HG03097 (cell line): ENCODE data around the gene PRKCZ.

Experiments used
- ATAC-seq: cut with Tn5 transposase; IDR thresholded peaks from one replicate; pipeline ENCODE4 v1.9.1; 2021; ENCODE audit not compliant: unreplicated experiment, low FRiP score

The PRKCZ gene

GRCh38 chr1:2024451-2024850 lies 25.8 kb upstream of the PRKCZ start:
- no peak for ATAC-seq

DNA sequence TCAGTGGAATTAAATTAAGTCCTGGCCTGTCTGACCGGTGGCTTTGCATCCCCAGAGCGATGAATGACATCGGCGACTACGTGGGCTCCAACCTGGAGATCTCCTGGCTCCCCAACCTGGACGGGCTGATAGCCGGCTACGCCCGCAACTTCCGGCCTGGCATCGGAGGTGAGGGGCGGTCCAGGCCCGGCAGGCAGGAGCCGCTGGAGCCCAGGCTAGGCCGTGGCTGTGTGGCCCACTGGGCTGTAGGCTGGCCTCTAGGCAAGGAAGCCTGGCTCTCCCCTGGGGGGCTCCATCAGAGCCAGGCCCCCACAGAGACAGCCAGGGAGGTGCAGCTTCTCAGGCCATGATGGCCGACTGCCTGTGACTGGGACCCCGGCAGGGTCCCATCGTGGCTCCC lies 25.3 kb upstream of the PRKCZ start:
- no peak for ATAC-seq

DNA sequence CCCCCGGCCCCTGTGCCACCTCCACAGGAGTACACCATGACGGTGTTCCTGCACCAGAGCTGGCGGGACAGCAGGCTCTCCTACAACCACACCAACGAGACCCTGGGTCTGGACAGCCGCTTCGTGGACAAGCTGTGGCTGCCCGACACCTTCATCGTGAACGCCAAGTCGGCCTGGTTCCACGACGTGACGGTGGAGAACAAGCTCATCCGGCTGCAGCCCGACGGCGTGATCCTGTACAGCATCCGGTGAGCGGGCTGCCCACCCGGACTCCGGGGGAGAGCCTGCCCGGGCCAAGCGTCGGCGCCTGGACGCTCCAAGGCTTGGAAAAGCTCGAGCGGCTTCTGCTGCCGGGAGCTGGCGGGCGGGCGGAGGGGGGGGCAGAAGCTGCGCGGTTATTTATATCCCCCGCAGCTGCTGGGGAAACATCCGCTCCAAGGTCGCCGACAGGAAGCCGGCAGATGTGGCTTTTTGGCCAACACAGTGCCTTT lies 24.7 kb upstream of the PRKCZ start:
- ATAC-seq: no peak

DNA sequence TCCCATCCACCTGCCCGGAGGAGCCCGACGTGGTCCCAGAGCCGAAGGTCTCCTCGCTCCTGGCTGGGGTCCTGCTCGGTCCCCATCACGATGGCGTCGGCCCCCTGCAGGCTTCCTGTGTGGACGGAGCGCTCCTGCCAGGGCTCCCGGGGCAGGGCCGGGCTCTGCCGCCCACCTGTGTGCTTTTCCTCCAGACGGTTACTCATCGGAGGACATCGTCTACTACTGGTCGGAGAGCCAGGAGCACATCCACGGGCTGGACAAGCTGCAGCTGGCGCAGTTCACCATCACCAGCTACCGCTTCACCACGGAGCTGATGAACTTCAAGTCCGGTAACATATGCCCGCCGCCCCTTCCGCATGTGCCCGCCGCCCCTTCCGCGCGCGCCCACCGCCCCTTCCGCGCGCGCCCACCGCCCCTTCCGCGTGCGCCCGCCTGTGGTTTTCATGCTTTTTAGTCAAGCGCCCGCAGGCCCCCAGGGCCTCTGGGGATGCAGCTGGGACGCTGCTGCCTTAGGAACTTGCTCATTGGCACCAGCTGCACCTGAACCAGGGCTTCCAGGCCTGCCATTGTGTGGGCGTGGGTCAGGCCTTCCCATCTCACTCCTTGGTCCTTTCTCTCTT lies 22.1 kb upstream of the PRKCZ start:
- ATAC-seq: no peak

GRCh38 chr1:2028870-2029560 lies 21.2 kb upstream of the PRKCZ start:
- no peak for ATAC-seq

GRCh38 chr1:2029561-2029960 lies 20.6 kb upstream of the PRKCZ start:
- ATAC-seq: no peak

- no peak for ATAC-seq
These were observed 19.9 kb upstream of the PRKCZ start for GRCh38 chr1:2030076-2030871.

- ATAC-seq: no peak
These were observed 18.4 kb upstream of the PRKCZ start for GRCh38 chr1:2031546-2032540.

DNA sequence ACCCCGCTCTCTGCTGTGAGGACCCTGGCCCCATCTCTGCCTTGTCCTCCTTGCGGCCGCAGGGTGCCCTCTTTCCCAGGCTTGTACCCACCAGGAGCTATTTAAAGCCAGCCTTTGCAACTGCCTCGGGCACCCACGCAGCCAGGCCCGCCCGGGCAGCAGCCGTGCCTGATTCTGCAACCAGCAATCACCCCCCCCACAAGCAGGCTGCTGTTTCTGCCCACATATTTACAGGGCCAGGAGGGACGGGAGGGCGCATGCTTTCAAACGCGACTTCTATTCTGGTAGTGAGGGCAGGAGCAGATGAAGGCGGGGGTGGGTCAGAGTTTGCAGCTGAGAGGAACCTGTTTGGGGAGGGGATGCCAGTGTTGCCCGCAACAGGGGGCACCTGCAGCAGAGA lies 17.5 kb upstream of the PRKCZ start:
- ATAC-seq: no peak

DNA sequence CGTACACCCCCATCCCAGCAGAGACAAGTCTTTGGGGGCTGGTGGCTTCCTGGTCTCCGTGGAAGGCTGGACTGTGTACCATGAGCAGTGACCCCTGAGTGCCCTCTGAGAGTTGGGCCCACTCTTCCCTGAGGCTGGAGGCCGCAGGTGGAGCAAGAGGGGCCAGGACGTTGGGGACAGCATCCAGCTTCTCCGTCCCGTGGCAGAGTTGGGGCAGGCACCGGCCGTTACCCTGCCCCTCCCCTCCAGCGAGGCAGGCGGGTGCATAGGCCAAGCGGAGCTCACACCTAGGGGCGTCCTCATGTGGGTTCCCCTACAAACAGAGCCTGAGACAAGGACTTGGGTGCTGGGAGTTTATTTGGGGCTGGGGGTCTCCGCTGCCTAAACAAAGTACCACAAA lies 17.0 kb upstream of the PRKCZ start:
- ATAC-seq: no peak

DNA sequence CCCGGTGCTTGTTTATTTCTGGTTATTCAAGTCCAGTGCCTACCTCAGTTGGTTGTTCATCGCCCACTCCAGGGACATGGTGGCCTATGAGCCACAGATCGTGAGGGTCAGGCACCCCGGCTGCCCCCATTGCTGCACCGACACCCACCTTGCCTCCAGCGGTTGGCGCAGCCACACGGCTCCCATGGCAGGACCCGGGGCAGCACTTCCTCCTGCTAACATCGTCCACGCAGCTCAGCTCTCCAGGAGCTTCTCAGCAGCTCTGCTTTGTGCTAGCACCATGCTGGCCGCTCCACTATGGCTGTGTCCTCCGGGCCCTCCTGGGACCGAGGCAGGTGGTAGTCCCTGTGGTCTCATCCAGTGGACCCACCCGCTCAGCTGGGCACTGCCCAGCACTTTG lies 13.9 kb upstream of the PRKCZ start:
- no peak for ATAC-seq

DNA sequence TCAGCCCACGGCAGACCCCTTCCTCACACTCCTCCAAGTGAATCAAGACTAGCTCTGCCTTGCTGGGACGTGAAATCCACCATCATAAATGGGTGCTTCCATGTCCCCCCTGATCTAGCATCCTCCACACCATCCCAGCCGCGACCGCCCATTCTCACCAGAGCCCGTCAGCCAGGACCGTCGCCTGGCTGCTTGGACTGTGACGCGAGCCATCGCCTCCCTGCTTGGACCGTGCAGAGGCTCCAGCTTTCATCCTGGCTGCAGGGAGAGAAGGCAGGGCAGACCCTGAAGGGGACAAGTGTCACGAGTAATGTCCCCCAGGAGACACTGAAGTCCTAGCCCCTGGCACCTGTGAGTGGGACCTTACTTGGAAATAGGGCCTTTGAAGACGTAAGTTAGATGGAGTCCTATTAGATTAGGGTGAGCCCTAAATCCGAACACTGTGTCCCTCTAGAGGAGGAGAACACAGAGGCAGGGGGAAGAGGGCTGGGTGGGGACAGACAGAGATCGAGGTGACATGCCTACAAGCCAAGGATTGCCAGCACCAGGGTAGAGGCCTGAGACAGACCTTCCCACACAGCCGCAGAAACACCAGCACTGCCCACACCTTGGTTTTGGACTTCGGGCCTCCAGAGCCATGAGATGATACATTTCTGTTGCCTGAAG lies 12.8 kb upstream of the PRKCZ start:
- no peak for ATAC-seq

DNA sequence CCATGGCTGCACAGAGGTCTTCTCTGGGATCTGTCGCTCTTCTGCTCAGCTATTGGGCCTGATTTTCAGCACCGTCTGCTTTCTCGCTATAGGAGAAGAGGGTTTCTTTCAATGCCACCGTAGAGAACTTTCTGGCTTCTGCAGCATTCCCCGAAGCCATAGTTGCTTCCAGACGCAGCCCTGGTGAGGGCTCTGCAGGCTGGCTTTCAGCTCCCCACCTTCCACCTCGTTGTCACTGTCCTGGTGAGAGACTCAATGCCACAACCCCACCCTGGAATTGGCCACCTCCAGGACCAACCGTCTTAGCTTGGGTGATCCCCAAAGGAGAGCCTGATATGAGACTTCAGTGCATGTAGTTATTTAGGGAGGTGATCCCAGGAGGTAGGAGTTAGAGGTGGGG lies 12.0 kb upstream of the PRKCZ start:
- no peak for ATAC-seq

DNA sequence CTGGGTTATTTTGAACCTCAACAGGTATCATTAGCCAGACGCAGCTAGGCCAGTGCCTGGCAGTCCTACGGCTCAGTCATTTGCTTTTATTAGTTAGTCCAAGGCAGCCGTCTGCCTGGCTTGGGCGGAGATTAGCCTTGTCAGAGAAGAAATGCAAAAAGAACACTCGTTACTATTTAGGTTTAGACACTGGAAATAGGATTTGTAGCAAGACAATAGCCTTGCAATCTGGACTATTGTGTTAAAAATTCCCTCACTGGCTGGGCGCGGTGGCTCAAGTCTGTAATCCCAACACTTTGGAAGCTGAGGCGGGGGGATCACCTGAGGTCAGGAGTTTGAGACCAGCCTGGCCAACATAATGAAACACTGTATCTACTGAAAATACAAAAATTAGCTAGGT lies 11.0 kb upstream of the PRKCZ start:
- no peak for ATAC-seq

GRCh38 chr1:2041305-2041704 lies 8.9 kb upstream of the PRKCZ start:
- no peak for ATAC-seq

DNA sequence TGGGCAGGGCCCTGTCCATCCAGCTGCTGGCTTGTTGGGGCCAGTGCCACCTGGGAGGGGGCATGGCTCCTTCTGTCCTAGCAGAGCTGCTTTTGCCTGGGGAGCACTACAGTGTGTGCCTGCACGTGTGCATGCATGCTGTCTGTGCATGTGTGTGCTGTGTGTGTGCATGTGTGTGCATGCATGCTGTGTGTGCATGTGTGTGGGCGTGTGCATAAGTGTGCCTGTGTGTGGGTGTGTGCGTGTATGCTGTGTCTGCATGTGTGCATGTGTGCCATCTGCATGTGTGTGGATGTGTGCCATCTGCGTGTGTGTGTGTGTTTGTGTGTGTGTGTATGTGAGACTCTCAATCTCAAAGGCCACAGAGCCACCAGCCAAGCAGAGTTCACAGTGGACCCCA lies 8.3 kb upstream of the PRKCZ start:
- no peak for ATAC-seq

DNA sequence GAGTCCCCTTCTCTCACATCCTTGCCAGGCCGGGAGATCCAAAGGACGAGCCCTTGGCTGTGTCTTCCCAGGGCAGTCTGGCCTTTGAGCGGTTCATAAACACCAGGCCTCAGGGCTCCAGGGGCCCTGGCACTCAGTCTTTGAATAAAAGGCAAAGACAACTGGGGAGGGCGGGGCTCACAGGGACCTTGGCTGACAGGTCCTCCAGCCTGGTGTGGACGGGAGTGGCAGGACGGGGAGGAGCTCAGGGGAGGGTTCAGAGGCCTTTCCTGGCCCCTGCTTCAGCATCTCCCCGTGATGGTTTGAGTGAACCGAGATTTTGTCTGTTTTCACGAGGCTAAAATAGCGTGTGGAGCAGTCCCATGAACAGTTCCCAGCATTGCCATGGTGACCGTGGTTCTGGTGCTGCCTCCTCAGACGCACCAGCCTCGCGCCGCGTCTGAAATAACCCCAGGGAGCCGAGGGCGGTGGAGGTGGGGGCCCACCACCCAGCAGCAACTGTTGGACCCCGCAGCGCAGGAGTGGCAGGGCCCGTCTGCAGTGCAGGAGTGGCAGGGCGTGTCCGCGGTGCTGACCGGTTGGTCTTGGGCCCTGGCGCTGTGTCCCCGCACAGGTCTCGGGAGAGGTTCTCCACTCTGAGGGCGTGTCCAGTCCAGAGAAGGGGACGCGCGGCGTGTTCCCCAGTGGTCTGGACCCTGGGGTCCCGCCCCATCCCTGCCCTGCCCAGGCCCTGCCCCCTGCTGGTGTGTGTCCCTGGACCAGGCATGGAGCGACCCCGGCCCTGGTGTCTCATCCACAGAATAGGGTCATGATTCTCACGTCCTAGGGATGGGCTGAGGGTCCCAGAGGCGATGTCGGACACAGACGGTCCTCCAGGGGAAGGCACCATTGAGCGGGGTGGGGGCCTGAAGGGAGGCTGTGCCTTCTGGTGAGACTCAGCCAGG lies 7.1 kb upstream of the PRKCZ start:
- no peak for ATAC-seq

- no peak for ATAC-seq
These were observed 6.3 kb upstream of the PRKCZ start for GRCh38 chr1:2043886-2044285.
